RWPE2 (cell line): Measurements from ENCODE around the gene AOPEP.

Experiments
- ATAC-seq: fragments of 200-7000 bp; cut with Tn5 transposase; 3 replicates; pipeline ENCODE4 v1.9.1; 2021; ENCODE audit warnings: low read depth
- DNase-seq: peaks from one replicate; pipeline ENCODE4 v3.0.0-alpha.2; 2020; ENCODE audit warnings: low spot score
- H3K27ac ChIP-seq: fragments of 450-650 bp; 2 replicates; pipeline ENCODE4 v1.5.1; 2017; ENCODE audit warnings: mild to moderate bottlenecking; ENCODE audit not compliant: poor library complexity, severe bottlenecking
- H3K27me3 ChIP-seq: fragments of 250-450 bp; sonication (Bioruptor Pico); 2 replicates; pipeline ENCODE4 v1.5.1; 2021; ENCODE audit warnings: mild to moderate bottlenecking, moderate library complexity; ENCODE audit not compliant: insufficient read depth, poor library complexity, severe bottlenecking
- H3K36me3 ChIP-seq: fragments of 250-450 bp; sonication (Bioruptor Pico); 2 replicates; pipeline ENCODE4 v1.5.1; 2020; ENCODE audit warnings: low read depth, mild to moderate bottlenecking, moderate library complexity
- H3K4me1 ChIP-seq: fragments of 250-450 bp; sonication (Bioruptor Pico); 2 replicates; pipeline ENCODE4 v1.5.1; 2021; ENCODE audit warnings: mild to moderate bottlenecking, moderate library complexity; ENCODE audit not compliant: insufficient read depth, poor library complexity, severe bottlenecking
- H3K4me3 ChIP-seq: fragments of 250-450 bp; sonication (Bioruptor Pico); 2 replicates; pipeline ENCODE4 v1.5.1; 2021; ENCODE audit warnings: mild to moderate bottlenecking, moderate library complexity; ENCODE audit not compliant: severe bottlenecking
- H3K9me3 ChIP-seq: fragments of 250-450 bp; sonication (Bioruptor Pico); 2 replicates; pipeline ENCODE4 v1.5.1; 2021; ENCODE audit warnings: mild to moderate bottlenecking, moderate library complexity; ENCODE audit not compliant: severe bottlenecking
- TF ChIP-seq, protein P1 (sequence below): fragments of 450-650 bp; IDR thresholded peaks from one replicate; pipeline ENCODE4 v1.5.1; 2017; ENCODE audit warnings: mild to moderate bottlenecking, moderate library complexity; ENCODE audit not compliant: poor library complexity, severe bottlenecking

Gene AOPEP

DNA sequence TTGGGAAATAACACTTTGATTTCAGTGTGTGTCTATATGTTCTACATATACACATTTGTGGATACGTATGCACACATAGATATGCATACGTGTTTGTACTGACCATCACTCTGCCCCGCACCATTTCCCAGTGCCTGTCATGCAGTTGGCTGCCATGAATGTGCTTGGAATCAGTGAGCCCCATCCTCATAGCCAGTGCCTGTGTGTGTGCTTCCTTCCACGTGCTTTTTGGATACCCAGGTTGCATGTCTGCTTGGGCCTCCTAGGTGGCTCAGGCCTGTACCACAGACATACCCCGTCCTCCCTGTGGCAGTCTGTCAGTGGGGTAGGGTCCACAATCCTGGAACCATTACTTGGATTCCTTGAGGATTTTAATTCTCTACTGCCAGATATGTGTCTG is 347.4 kb downstream of the AOPEP start:
- no peak overlapping the region for H3K27ac ChIP-seq
- no peaks in the 10 kb centered on the region for H3K9me3 ChIP-seq
- DNase-seq (no peak), ATAC-seq (no peak)
- TF ChIP-seq, protein P1, sequence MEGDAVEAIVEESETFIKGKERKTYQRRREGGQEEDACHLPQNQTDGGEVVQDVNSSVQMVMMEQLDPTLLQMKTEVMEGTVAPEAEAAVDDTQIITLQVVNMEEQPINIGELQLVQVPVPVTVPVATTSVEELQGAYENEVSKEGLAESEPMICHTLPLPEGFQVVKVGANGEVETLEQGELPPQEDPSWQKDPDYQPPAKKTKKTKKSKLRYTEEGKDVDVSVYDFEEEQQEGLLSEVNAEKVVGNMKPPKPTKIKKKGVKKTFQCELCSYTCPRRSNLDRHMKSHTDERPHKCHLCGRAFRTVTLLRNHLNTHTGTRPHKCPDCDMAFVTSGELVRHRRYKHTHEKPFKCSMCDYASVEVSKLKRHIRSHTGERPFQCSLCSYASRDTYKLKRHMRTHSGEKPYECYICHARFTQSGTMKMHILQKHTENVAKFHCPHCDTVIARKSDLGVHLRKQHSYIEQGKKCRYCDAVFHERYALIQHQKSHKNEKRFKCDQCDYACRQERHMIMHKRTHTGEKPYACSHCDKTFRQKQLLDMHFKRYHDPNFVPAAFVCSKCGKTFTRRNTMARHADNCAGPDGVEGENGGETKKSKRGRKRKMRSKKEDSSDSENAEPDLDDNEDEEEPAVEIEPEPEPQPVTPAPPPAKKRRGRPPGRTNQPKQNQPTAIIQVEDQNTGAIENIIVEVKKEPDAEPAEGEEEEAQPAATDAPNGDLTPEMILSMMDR: no peak
- H3K27me3 ChIP-seq: no peaks in the 10 kb centered on the region
- no peaks in the 10 kb centered on the region for H3K4me1 ChIP-seq
- H3K36me3 ChIP-seq: peaks cover 79% of the 10 kb centered on the region
- H3K4me3 ChIP-seq: no peak overlapping the region

DNA sequence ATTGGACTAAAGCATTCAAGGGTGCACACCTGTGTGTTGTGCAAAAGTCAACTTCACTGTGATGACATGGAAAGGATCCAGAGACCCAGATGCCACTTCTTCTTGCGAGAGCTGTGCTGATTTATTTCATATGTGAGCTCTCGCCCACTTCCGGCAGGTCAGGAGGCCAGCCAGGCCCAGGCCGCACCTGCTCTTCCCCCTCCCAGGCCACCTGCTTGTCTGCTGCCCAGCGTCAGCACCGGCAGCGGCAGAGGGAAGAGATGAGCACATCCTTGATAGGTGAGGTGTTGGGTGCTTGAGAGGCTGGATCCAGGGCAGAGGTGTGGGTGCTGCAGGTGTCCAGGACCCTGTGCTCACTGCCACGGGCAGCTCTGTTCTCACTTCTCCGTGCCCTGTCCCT is 348.1 kb downstream of the AOPEP start:
- no peak for DNase-seq
- no peaks in the 10 kb centered on the region for H3K9me3 ChIP-seq
- TF ChIP-seq, protein P1: no peak
- H3K4me1 ChIP-seq: no peaks in the 10 kb centered on the region
- peaks cover 79% of the 10 kb centered on the region for H3K36me3 ChIP-seq
- ATAC-seq: no peak
- no peaks in the 10 kb centered on the region for H3K27me3 ChIP-seq
- no peak overlapping the region for H3K27ac ChIP-seq
- H3K4me3 ChIP-seq: no peak overlapping the region

DNA sequence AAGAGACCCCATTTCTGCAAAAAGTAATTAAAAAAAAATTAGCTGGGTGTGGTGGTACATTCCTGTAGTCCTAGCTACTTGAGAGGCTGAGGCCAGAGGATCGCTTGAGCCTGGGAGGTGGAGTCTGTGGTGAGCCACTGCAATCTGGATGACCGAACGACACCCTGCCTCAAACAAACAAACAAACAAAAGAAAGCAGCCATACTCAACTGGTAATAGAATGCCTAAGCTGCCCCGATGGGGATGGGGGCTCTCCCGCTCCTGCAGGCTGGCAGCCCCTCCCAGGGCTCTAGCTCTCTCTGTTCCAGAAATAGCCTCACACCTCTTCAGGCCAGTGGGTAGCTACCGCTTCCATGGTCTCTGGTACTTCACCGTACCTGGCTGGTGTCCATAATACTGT is 349.2 kb downstream of the AOPEP start:
- peaks cover 79% of the 10 kb centered on the region for H3K36me3 ChIP-seq
- TF ChIP-seq, protein P1: no peak

DNA sequence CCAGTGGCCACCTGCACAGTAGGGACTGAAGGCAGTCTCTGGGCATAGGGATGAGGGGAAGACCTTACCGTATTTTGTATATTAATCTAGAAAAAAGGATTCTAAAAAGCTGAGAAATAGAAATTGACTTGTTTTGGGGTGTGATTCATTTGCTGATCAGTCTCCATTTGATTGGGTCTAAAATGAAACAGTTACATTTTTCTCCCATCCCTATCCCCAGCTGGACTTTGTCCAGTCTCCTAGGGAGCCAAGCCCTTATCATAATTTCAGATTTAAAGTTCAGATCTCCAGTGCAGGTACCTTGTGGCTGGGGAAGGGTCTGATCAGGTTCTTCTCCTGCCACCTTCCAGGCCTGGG is 350.2 kb downstream of the AOPEP start:
- H3K4me3 ChIP-seq: no peak overlapping the region
- no peaks in the 10 kb centered on the region for H3K4me1 ChIP-seq
- TF ChIP-seq, protein P1: no peak
- DNase-seq (no peak), ATAC-seq (no peak)
- H3K9me3 ChIP-seq: no peaks in the 10 kb centered on the region
- H3K27me3 ChIP-seq: no peaks in the 10 kb centered on the region
- no peak overlapping the region for H3K27ac ChIP-seq
- peaks cover 79% of the 10 kb centered on the region for H3K36me3 ChIP-seq

More for the DNA sequence above, 349.2 kb downstream of the AOPEP start:
- DNase-seq (no peak), ATAC-seq (no peak)
- Histone ChIP-seq H3K27me3 (no peaks in the 10 kb centered on the region), H3K9me3 (no peaks in the 10 kb centered on the region), H3K4me3 (no peak overlapping the region), H3K27ac (no peak overlapping the region), H3K4me1 (no peaks in the 10 kb centered on the region)

DNA sequence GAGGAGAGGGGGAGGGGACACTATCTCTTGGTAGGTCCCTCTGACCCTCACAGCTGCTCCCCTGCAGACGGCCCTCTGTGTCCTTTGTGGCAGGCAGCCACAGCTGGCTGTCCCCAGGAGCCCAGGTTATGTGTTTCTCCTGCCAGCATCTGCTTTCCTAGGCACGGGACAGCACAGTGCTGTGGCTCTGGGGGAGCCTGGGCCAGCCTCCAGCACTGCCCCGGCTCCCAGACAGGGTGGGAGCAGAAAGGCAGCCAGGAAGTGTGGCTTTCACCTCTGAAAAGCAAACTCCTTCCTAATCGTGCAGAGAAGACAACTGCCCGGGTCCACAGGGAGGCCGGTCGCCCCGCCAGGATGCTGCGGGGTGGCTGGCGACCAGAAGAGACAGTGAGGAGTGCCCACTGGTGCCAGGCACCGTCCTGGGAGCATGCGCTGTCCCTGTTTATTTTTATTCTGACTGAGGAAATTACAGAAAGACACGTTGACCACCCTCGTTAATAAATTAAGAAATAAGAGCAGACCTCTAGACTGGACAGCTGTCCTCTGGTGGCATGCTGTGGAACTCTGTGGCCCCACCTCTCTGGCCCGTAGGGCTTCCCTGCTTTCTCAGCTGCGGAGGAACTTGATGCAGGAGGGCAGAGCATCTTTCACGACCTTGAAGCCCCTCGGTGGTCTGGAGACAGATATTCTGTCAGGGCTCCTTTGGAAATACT is 350.7 kb downstream of the AOPEP start:
- Histone ChIP-seq H3K4me3 (no peak overlapping the region), H3K36me3 (peaks cover 83% of the 10 kb centered on the region), H3K9me3 (no peaks in the 10 kb centered on the region), H3K27ac (no peak overlapping the region), H3K27me3 (no peaks in the 10 kb centered on the region), H3K4me1 (no peaks in the 10 kb centered on the region)
- no peak for ATAC-seq
- no peak for DNase-seq
- TF ChIP-seq, protein P1: no peak
